ENCODE data around the gene IFT43. TPM values are rescaled to one million over a fixed set of nuclear protein-coding genes. Genes with fewer than 3 reads are reported as not detected.

IFT43 gene
- total RNA-seq, 1 experiment from 2014 or later: 20.0 TPM

DNA sequence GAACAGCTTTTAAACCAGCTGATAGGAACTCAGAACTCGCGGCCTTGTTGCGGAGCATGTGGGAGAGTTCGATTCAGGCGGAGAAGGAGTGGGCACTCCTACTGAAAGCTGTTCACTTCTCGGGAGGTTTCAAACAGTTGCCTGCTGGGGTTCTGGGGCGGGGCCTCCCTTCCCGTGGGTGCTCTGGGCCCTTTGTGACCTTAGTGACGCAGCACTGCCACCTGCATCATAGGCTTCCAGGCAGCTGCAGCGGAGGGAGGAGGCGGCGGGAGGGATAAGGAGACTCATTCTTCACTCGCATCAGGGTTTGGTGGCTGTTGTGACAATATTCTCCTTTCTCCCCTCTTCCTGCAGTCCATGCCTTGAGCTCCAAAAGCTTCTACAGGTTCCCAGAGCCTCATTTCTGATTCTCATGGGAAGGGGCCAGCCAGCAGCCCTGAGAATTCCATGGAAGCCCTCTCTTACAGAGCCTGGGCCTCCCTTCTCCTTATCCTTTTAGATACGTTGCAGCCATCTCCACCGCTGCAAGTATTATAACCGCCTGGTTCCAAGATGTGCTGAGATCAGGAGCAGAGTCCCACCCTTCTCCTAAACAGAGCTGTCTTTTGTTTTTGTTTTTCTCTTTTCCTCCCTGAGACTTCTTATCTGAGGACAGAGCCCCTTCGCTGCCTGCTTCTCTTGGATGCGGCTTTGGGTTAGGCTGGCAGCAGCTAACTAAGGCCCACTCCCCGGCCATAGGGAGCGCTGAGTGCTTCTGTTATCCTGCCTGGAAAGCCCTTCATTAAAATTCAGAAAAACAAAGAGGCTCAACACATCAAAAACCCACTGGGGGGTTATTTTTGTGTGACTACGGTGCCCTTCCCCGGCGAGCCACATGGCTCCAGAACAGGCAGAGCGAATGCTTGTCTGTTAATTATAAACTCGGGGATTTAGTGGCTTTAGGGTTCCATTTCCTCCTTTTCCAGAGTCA, 98.5 kb downstream of the IFT43 start:
- H3K4me1 ChIP-seq (ENCODE audit: control insufficient read depth, insufficient read depth, low read length): no peaks in the 10 kb centered on the region
- TF ChIP-seq SIN3A (IDR thresholded peaks at IDR 0.05; ENCODE audit: borderline replicate concordance, insufficient read depth, low read depth, low read length) (no peak), POLR2AphosphoS5 (IDR thresholded peaks at IDR 0.05; ENCODE audit: low read depth, low read length) (no peak), TCF7L2 (IDR thresholded peaks at IDR 0.05; ENCODE audit: low read depth, low read length) (no peak)
- TF ChIP-seq, protein P1, sequence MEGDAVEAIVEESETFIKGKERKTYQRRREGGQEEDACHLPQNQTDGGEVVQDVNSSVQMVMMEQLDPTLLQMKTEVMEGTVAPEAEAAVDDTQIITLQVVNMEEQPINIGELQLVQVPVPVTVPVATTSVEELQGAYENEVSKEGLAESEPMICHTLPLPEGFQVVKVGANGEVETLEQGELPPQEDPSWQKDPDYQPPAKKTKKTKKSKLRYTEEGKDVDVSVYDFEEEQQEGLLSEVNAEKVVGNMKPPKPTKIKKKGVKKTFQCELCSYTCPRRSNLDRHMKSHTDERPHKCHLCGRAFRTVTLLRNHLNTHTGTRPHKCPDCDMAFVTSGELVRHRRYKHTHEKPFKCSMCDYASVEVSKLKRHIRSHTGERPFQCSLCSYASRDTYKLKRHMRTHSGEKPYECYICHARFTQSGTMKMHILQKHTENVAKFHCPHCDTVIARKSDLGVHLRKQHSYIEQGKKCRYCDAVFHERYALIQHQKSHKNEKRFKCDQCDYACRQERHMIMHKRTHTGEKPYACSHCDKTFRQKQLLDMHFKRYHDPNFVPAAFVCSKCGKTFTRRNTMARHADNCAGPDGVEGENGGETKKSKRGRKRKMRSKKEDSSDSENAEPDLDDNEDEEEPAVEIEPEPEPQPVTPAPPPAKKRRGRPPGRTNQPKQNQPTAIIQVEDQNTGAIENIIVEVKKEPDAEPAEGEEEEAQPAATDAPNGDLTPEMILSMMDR (IDR thresholded peaks at IDR 0.05): no peak
- TF ChIP-seq, protein P2, sequence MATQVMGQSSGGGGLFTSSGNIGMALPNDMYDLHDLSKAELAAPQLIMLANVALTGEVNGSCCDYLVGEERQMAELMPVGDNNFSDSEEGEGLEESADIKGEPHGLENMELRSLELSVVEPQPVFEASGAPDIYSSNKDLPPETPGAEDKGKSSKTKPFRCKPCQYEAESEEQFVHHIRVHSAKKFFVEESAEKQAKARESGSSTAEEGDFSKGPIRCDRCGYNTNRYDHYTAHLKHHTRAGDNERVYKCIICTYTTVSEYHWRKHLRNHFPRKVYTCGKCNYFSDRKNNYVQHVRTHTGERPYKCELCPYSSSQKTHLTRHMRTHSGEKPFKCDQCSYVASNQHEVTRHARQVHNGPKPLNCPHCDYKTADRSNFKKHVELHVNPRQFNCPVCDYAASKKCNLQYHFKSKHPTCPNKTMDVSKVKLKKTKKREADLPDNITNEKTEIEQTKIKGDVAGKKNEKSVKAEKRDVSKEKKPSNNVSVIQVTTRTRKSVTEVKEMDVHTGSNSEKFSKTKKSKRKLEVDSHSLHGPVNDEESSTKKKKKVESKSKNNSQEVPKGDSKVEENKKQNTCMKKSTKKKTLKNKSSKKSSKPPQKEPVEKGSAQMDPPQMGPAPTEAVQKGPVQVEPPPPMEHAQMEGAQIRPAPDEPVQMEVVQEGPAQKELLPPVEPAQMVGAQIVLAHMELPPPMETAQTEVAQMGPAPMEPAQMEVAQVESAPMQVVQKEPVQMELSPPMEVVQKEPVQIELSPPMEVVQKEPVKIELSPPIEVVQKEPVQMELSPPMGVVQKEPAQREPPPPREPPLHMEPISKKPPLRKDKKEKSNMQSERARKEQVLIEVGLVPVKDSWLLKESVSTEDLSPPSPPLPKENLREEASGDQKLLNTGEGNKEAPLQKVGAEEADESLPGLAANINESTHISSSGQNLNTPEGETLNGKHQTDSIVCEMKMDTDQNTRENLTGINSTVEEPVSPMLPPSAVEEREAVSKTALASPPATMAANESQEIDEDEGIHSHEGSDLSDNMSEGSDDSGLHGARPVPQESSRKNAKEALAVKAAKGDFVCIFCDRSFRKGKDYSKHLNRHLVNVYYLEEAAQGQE (IDR thresholded peaks at IDR 0.05; ENCODE audit: insufficient read depth in 1 of 2, low read depth in 2 of 2, low read length in 1 of 2): no peak
- DNase-seq (ENCODE audit: low read depth, low spot score): no peak
- no peaks in the 10 kb centered on the region for H3K9me3 ChIP-seq (ENCODE audit: control insufficient read depth, insufficient read depth, low read depth, low read length)
- no peak for ATAC-seq
- no peaks in the 10 kb centered on the region for H3K27me3 ChIP-seq (ENCODE audit: control insufficient read depth, insufficient read depth, low read length)
- intact Hi-C loops (cut with micrococcal nuclease; ENCODE audit: unreplicated experiment): no loop called here
- H3K27ac ChIP-seq (ENCODE audit: low read length): no peak overlapping the region
- no peaks in the 10 kb centered on the region for H3K36me3 ChIP-seq (ENCODE audit: control insufficient read depth, insufficient read depth, low read length)
- in situ Hi-C loops (cut with HindIII; ENCODE audit: low pct_unique_long_range_greater_than_20kb, low sequenced_read_pairs): no loop called here
- BruUV-seq (replicated peaks): no TSS peak
- POLR2A ChIA-PET: no interaction called here
- no peak overlapping the region for H3K4me3 ChIP-seq (ENCODE audit: low read depth in 2 of 2, low read length in 2 of 2)
- CTCF ChIA-PET: no interaction called here

DNA sequence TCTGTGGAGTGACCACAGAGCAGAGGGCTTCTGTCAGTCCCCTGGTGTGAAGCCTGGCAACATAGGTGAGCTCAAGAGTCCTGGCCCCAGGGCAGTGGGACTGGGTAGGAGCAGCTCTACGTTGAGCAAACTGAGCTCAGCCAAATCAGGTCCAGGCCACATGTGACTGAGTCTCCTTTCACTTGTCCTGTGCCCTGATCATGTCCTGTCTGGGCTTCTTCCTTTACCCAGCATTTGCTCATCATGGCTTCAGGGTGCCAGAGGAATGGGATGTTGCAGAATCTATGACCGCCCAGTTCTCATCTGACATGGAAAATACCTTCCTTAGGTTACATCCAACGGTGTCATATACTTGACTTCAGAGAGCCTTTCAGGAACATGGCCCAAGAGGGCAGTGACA, 99.8 kb downstream of the IFT43 start:
- TF ChIP-seq TCF7L2 (IDR thresholded peaks at IDR 0.05; ENCODE audit: low read depth, low read length): no peak
- no peak overlapping the region for H3K4me3 ChIP-seq (ENCODE audit: low read depth in 2 of 2, low read length in 2 of 2)
- BruUV-seq (replicated peaks): no TSS peak
- no peaks in the 10 kb centered on the region for H3K9me3 ChIP-seq (ENCODE audit: control insufficient read depth, insufficient read depth, low read depth, low read length)
- H3K27me3 ChIP-seq (ENCODE audit: control insufficient read depth, insufficient read depth, low read length): no peaks in the 10 kb centered on the region
- no peak for DNase-seq (ENCODE audit: low read depth, low spot score)
- in situ Hi-C loops (cut with HindIII; ENCODE audit: low pct_unique_long_range_greater_than_20kb, low sequenced_read_pairs) (no loop called here), intact Hi-C loops (cut with micrococcal nuclease; ENCODE audit: unreplicated experiment) (no loop called here)
- ChIA-PET POLR2A (no interaction called here), CTCF (no interaction called here)
- no peaks in the 10 kb centered on the region for H3K36me3 ChIP-seq (ENCODE audit: control insufficient read depth, insufficient read depth, low read length)
- ATAC-seq: no peak
- no peaks in the 10 kb centered on the region for H3K4me1 ChIP-seq (ENCODE audit: control insufficient read depth, insufficient read depth, low read length)
- no peak overlapping the region for H3K27ac ChIP-seq (ENCODE audit: low read length)

DNA sequence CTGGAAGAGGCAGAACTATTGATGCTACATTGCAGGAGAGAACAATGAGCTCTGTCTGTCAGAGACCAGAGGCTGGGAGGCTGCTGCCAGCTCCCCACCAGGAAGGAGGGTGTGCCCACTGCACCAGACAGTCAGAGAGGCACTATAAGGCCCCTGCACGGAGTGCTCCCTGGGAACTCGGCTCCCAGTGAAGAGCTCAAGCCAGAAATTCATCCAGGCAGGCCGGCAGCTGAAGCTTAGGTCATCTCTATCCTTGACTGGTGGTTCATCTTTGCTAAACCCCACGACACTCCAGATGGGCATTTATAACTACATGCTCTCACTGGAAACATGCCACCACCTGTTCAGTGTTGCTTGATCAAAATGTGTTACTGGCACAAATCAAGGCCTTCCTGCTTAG, 101.1 kb downstream of the IFT43 start:
- ATAC-seq: no peak
- intact Hi-C loops (cut with micrococcal nuclease; ENCODE audit: unreplicated experiment) (no loop called here), in situ Hi-C loops (cut with HindIII; ENCODE audit: low pct_unique_long_range_greater_than_20kb, low sequenced_read_pairs) (no loop called here)
- Histone ChIP-seq H3K36me3 (ENCODE audit: control insufficient read depth, insufficient read depth, low read length) (no peaks in the 10 kb centered on the region), H3K27me3 (ENCODE audit: control insufficient read depth, insufficient read depth, low read length) (no peaks in the 10 kb centered on the region), H3K9me3 (ENCODE audit: control insufficient read depth, insufficient read depth, low read depth, low read length) (no peaks in the 10 kb centered on the region), H3K4me1 (ENCODE audit: control insufficient read depth, insufficient read depth, low read length) (no peaks in the 10 kb centered on the region), H3K27ac (ENCODE audit: low read length) (no peak overlapping the region), H3K4me3 (ENCODE audit: low read depth in 2 of 2, low read length in 2 of 2) (no peak overlapping the region)
- no peak for TF ChIP-seq TCF7L2 (IDR thresholded peaks at IDR 0.05; ENCODE audit: low read depth, low read length)
- no TSS peak for BruUV-seq (replicated peaks)
- DNase-seq (ENCODE audit: low read depth, low spot score): no peak
- ChIA-PET POLR2A (no interaction called here), CTCF (no interaction called here)

All from Panc1 (cell line).